ENCODE measurements around the gene TICAM1. TPM values are rescaled to one million over a fixed set of nuclear protein-coding genes. Genes with fewer than 3 reads are reported as not detected.

TICAM1 gene
- total and polyA plus RNA-seq, 2 of the 13 experiments (the other 11 are each of a cell fraction or from before 2014, with no cell fraction given) = 0.33 to 0.95 TPM

DNA sequence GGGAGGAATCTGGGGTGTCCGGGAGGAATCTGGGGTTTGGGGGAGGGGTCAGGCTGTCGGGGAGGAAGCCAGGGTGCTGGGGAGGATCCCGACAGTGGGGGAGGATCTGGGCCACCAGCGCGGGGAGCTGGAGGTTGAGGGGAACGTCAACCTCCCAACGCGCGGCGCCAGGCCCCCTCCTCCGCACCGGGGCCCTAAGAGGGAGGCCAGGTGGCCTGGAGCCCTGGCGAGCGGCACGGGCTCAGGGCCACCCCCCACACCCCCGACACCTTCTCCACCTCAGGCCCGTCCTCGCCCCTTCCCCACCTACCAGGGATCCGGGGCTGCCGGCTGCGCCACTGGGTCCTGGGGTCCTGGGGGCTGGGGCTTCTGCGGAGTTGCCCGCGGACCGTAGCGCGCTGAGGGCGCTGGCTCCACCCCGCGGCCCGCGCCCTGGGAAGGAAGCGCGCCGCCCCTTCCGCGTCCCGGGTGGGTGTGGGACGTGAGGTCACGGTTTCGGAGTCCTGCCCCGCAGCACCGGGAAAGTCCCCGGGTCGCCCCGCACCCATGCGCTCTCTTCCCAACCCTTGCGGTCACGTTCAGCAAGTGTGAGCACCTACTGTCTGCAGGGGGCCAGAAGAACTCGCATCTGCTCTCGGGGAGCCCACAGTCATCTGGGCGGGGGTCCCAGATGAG, at the start of gene TICAM1 (continued):
- TF ChIP-seq, protein P1, sequence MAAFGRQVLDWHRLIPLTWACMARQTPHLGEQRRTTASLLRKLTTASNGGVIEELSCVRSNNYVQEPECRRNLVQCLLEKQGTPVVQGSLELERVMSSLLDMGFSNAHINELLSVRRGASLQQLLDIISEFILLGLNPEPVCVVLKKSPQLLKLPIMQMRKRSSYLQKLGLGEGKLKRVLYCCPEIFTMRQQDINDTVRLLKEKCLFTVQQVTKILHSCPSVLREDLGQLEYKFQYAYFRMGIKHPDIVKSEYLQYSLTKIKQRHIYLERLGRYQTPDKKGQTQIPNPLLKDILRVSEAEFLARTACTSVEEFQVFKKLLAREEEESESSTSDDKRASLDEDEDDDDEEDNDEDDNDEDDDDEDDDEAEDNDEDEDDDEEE (CRISPR knock-in tag; IDR thresholded peaks at IDR 0.05) = 0 out of 2 replicates have a peak, but pooled peaks have one; percentile 68
- TF ChIP-seq TEAD3 (CRISPR knock-in tag; optimal IDR thresholded peaks at IDR 0.05; ENCODE audit: borderline replicate concordance) (peak; percentile 20), ZNF432 (CRISPR knock-in tag; IDR thresholded peaks at IDR 0.05; ENCODE audit: borderline replicate concordance) (0 out of 2 replicates have a peak, but pooled peaks have one; percentile 55), KMT2B (CRISPR knock-in tag; IDR thresholded peaks at IDR 0.05) (peak; percentile 47; the same call in 1 of the 2 replicates), SP1 (IDR thresholded peaks at IDR 0.05) (no peak), SP1 (CRISPR knock-in tag; IDR thresholded peaks at IDR 0.05) (0 out of 2 replicates have a peak, but pooled peaks have one; percentile 26), ZNF235 (CRISPR knock-in tag; IDR thresholded peaks at IDR 0.05; ENCODE audit: borderline replicate concordance) (0 out of 2 replicates have a peak, but pooled peaks have one; percentile 56), RFX5 (IDR thresholded peaks at IDR 0.05; ENCODE audit: low read depth, low read length) (0 out of 2 replicates have a peak, but pooled peaks have one; percentile 19), DMAP1 (CRISPR knock-in tag; IDR thresholded peaks at IDR 0.05) (peak; percentile 58; the same call in 1 of the 2 replicates), GFI1 (CRISPR knock-in tag; IDR thresholded peaks at IDR 0.05; ENCODE audit: borderline replicate concordance) (peak; percentile 12; the same call in 1 of the 2 replicates), NCOA2 (CRISPR knock-in tag; IDR thresholded peaks at IDR 0.05) (0 out of 2 replicates have a peak, but pooled peaks have one; percentile 11), SAP130 (CRISPR knock-in tag; IDR thresholded peaks at IDR 0.05; ENCODE audit: low read depth) (peak; percentile 48; the same call in 1 of the 2 replicates)
- TF ChIP-seq, protein P2, sequence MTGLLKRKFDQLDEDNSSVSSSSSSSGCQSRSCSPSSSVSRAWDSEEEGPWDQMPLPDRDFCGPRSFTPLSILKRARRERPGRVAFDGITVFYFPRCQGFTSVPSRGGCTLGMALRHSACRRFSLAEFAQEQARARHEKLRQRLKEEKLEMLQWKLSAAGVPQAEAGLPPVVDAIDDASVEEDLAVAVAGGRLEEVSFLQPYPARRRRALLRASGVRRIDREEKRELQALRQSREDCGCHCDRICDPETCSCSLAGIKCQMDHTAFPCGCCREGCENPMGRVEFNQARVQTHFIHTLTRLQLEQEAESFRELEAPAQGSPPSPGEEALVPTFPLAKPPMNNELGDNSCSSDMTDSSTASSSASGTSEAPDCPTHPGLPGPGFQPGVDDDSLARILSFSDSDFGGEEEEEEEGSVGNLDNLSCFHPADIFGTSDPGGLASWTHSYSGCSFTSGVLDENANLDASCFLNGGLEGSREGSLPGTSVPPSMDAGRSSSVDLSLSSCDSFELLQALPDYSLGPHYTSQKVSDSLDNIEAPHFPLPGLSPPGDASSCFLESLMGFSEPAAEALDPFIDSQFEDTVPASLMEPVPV (CRISPR knock-in tag; IDR thresholded peaks at IDR 0.05) = 0 out of 2 replicates have a peak, but pooled peaks have one; percentile 27
- TF ChIP-seq, protein P3, sequence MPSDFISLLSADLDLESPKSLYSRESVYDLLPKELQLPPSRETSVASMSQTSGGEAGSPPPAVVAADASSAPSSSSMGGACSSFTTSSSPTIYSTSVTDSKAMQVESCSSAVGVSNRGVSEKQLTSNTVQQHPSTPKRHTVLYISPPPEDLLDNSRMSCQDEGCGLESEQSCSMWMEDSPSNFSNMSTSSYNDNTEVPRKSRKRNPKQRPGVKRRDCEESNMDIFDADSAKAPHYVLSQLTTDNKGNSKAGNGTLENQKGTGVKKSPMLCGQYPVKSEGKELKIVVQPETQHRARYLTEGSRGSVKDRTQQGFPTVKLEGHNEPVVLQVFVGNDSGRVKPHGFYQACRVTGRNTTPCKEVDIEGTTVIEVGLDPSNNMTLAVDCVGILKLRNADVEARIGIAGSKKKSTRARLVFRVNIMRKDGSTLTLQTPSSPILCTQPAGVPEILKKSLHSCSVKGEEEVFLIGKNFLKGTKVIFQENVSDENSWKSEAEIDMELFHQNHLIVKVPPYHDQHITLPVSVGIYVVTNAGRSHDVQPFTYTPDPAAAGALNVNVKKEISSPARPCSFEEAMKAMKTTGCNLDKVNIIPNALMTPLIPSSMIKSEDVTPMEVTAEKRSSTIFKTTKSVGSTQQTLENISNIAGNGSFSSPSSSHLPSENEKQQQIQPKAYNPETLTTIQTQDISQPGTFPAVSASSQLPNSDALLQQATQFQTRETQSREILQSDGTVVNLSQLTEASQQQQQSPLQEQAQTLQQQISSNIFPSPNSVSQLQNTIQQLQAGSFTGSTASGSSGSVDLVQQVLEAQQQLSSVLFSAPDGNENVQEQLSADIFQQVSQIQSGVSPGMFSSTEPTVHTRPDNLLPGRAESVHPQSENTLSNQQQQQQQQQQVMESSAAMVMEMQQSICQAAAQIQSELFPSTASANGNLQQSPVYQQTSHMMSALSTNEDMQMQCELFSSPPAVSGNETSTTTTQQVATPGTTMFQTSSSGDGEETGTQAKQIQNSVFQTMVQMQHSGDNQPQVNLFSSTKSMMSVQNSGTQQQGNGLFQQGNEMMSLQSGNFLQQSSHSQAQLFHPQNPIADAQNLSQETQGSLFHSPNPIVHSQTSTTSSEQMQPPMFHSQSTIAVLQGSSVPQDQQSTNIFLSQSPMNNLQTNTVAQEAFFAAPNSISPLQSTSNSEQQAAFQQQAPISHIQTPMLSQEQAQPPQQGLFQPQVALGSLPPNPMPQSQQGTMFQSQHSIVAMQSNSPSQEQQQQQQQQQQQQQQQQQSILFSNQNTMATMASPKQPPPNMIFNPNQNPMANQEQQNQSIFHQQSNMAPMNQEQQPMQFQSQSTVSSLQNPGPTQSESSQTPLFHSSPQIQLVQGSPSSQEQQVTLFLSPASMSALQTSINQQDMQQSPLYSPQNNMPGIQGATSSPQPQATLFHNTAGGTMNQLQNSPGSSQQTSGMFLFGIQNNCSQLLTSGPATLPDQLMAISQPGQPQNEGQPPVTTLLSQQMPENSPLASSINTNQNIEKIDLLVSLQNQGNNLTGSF (CRISPR knock-in tag; IDR thresholded peaks at IDR 0.05) = no peak
- TF ChIP-seq, protein P4, sequence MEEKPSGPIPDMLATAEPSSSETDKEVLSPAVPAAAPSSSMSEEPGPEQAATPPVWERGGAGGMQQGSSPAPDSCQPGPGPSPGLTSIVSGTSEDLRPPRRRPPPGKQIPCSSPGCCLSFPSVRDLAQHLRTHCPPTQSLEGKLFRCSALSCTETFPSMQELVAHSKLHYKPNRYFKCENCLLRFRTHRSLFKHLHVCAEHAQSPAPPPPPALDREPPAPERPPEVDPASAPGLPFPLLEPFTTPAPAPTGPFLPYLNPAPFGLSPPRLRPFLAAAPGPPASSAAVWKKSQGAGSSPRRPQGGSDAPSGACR (CRISPR knock-in tag; IDR thresholded peaks at IDR 0.05) = 0 out of 2 replicates have a peak, but pooled peaks have one; percentile 51
- TF ChIP-seq, protein P5, sequence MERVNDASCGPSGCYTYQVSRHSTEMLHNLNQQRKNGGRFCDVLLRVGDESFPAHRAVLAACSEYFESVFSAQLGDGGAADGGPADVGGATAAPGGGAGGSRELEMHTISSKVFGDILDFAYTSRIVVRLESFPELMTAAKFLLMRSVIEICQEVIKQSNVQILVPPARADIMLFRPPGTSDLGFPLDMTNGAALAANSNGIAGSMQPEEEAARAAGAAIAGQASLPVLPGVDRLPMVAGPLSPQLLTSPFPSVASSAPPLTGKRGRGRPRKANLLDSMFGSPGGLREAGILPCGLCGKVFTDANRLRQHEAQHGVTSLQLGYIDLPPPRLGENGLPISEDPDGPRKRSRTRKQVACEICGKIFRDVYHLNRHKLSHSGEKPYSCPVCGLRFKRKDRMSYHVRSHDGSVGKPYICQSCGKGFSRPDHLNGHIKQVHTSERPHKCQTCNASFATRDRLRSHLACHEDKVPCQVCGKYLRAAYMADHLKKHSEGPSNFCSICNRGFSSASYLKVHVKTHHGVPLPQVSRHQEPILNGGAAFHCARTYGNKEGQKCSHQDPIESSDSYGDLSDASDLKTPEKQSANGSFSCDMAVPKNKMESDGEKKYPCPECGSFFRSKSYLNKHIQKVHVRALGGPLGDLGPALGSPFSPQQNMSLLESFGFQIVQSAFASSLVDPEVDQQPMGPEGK (CRISPR knock-in tag; IDR thresholded peaks at IDR 0.05) = peak; percentile 33
- TF ChIP-seq, protein P6, sequence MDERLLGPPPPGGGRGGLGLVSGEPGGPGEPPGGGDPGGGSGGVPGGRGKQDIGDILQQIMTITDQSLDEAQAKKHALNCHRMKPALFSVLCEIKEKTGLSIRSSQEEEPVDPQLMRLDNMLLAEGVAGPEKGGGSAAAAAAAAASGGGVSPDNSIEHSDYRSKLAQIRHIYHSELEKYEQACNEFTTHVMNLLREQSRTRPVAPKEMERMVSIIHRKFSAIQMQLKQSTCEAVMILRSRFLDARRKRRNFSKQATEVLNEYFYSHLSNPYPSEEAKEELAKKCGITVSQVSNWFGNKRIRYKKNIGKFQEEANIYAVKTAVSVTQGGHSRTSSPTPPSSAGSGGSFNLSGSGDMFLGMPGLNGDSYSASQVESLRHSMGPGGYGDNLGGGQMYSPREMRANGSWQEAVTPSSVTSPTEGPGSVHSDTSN (CRISPR knock-in tag; IDR thresholded peaks at IDR 0.05) = no peak

Data from HepG2 (cell line).